NCI-H128 (cell line): ENCODE data around the gene HCN4.

ENCODE experiments used
- DNase-seq: peaks from one replicate; lab custom pipeline; 2025; ENCODE audit not compliant: unreplicated experiment; lab: John Stamatoyannopoulos, UW

HCN4 gene

GRCh38 chr15:73298522-73299245 is 70.1 kb downstream of the HCN4 start:
- no peak for DNase-seq

DNA sequence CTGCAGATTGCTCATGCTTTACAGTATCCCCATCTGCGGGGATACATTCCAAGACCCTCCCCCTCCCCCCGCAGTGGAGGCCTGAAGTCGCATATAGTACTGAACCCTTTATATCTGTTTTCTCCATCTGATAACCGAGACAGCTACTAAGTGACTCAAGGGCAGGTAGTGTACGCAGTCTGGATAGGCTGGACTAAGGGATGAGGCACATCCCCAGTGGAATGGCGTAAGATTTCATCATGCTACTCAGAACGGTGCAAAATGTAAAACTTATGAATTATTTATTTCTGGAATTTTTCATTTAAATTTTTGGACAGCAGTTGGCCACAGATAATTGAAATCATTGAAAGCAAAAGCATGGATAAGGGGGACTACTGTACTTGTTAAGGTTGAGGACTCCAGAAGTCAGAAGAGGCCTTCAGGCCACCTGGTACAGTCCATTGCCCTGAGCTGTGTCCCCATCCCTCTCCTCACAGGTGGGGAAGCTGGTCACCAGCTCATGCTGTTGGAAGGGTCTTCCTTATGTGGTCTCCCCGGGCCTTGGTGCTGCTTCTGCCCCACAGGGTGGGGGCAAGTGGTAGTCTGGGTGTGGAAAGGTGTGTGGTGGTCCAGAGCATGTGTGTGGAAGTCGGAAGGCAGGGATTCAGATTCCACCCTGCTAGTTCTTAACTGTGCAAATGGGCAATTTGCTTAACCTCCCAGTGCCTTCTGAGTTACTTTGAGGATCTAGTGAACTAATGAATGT is 72.0 kb downstream of the HCN4 start:
- DNase-seq, result no peak

DNA sequence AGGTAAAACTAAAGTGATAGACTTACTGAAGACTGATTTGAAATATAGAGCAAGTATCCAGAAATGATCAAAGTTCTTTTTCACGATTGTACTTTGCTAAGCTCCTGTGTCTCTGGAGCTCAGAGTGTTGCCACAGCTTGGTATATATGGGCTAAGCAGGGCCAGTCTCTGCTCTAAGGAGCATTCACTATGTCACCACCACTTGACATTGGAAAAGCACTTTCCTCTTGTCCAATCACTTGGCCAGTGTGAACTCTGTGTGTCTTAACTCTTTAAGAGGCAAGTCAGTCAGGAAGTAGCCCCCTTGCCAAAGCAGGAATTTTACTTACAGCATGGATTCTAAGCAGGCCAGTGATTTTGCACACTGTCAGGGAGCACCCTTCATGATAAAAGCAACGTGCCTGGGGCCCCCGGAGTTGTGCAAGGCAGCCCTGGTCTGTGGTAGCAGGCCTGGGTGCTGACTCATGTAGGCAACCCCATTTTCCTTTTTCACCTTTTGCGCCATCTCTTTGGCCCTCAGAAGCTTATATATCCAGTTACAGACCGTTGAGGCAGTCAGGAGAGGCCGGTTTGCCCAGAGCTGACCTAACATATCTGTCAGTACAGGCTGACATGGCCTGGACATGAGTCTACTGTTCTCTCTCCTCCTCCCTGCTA is 73.0 kb downstream of the HCN4 start:
- no peak for DNase-seq

- no peak for DNase-seq
Observed at GRCh38 chr15:73293773-73294172, 75.0 kb downstream of the HCN4 start.

DNA sequence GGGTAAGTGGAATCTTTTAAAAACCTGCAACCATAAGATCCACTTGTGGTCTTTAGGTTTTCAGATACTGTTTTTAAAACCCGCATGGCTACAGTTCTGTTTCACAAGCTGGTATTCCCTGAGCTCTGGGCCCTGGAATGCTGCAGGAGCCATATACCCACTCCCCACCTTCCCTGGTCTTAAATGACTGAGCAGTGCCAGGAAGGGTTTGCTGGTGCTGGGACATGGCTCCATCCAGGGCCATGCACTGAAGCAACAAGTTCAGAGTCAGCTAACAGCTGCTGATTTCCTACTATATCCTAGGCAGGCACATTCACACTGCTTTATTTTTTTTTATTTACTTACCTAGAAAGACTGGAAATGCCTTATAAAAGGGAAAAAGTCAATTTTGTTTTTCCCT is 77.3 kb downstream of the HCN4 start:
- DNase-seq, result no peak

- no peak for DNase-seq
Observed at GRCh38 chr15:73287019-73287418, 81.7 kb downstream of the HCN4 start.

DNA sequence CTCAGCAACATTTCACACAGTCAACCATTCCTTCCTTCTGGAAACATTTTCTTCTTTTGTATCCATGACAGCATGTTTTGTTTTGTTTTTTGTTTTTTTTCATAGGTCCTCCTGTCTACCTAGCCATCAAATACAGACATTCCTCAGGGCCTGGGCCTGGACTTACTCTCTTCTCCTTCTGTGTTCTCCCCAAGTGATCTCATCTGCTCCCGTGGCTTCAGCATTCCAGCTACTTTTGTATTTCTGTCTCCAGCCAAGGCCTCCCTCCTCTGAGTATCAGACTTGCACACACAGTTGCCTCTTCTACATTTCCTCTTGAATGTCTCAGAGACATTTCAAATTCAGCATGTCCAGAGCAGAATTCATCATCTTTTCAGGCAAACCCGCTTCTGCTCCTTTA is 82.4 kb downstream of the HCN4 start:
- no peak for DNase-seq

DNA sequence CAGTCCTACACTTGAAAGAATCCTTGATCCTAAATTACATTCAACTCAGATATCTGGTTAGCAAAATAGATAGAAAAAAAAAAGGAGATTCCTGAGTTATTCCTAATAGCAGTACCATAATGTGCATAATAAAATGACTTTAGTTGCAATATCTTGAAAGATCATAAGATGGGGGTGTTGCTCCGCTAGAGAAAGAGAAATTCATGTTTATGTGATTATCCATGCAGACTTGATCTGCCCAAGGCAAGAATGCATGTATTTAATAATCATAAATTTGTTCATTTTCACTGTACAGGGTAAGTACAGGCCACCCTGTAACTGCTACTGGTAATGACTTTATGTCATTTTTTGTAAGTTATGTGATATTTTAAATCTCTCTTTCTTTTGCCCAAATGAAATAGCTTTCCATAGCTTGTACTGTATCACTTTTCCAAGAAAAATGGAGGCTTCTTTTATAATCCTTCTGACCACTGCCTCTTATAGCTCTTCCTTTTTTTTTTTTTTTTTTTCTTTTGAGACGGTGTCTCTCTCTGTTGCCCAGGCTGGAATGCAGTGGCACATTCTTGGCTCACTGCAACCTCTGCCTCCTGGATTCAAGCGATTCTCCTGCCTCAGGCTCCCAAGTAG is 84.6 kb downstream of the HCN4 start:
- DNase-seq, result no peak

GRCh38 chr15:73283366-73283962 is 85.3 kb downstream of the HCN4 start:
- no peak for DNase-seq

DNA sequence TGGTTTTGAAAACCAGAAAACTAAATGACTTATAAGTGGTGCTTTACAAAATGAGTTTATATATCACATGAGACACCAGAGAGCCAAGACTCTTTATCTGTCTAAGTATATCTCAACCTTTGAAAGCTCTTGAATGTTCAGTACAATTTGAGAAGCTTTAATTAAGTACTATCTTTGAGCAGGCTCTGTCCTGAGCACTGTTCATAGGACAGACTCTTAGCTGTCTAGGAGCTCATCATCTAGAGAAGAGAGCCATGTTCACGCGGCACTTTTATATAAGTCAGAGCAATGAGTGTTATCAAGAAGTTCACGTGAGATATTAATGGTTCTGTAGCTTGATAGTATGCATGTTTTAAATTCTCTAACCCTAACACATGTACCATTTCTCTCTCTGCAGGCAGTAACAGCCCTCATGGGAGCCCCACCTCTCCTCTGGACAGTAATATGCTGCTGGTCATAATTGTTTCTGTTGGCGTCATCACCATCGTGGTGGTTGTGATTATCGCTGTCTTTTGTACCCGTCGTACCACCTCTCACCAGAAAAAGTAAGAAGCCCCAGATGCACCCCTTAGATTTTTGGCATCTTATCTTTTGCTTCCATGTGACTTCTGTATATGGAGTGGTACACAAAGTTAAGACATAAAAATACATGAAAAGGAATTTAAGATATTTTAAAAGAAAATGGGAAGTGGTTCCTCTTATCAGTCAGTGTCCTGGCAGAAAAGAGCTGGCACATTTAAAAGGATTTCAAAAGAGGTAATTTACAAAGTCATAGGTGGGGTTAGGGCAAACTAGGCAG is 86.0 kb downstream of the HCN4 start:
- no peak for DNase-seq

DNA sequence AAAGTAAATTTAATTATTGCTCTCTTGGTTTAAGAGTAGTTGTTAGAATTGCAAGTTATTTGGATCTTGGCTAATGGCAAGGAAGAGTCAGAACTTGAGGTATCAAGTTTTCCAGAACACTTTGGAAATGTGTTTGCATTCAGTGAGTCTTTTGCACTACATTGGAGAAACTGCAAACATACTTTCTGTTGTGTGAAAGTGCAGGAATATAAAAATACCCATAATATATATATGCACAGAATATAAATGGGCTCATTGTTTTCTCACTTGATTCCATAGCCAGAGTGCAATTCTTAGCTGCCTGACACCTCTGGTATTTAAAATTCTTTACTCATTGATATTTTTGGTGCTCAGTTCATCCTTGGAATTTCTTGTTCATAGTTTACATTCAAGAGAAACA is 92.9 kb downstream of the HCN4 start:
- DNase-seq, result no peak

DNA sequence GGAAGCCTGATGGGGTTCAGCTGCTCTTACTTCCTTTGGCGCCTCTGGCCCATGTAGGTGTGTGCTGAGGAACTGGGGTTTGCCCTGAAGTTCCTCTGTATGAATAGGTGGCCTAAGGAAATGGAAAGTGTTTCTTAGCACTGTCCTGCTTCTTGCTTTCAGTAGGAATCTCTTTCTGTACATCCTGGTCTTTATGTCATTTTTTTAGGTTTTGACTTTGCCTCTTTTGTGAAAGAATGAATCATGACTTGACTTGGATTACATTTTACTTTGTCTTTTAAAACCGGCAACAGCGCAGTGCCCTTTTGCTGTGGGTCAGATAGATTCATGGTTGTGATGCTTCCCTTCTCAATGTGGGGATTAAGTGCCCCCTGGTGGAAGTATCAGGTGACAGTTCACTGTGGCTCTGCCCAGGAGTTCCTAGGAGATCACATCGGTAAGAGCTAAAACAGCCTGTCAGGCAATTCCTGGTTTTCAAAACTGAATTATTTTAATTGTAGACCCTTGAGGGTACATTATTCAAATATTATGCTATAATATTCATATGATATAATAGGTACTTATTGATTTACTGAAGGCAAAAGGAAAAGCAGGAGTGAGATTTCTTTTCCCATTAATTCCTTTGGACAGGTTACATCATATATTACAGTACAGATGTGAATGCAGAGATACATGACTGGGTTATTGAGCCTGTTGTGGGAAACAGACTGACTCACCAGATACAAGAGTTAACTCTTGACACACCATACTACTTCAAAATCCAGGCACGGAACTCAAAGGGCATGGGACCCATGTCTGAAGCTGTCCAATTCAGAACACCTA is 95.4 kb downstream of the HCN4 start:
- no peak for DNase-seq

- no peak for DNase-seq
Observed at GRCh38 chr15:73270366-73271097, 98.2 kb downstream of the HCN4 start.
